WTC11 (cell line): Measurements from ENCODE around the gene TNKS2.

Experiments used
- AFF4 ChIP-seq: sonication (generic); formaldehyde crosslinking; IDR thresholded peaks from 2 replicates; pipeline ENCODE4 v1.8.1; 2023; ENCODE audit warnings: mild to moderate bottlenecking, missing genetic modification reagents, borderline replicate concordance
- CREB1 ChIP-seq: sonication (generic); formaldehyde crosslinking; IDR thresholded peaks from 2 replicates; pipeline ENCODE4 v1.8.0; 2023; ENCODE audit warnings: mild to moderate bottlenecking, missing genetic modification reagents
- CTCF ChIP-seq: fragments of 200-600 bp; IDR thresholded peaks from 2 replicates; pipeline ENCODE4 v1.8.0; 2022; ENCODE audit warnings: antibody characterized with exemption
- E2F4 ChIP-seq: sonication (generic); formaldehyde crosslinking; IDR thresholded peaks from 2 replicates; pipeline ENCODE4 v1.8.1; 2022; ENCODE audit warnings: low read depth, mild to moderate bottlenecking, moderate library complexity, missing genetic modification reagents, borderline replicate concordance
- IRF2 ChIP-seq: sonication (generic); formaldehyde crosslinking; IDR thresholded peaks from 2 replicates; pipeline ENCODE4 v1.8.0; 2022; ENCODE audit warnings: low read depth, missing genetic modification reagents, borderline replicate concordance
- PRDM15 ChIP-seq: sonication (generic); formaldehyde crosslinking; IDR thresholded peaks from 2 replicates; pipeline ENCODE4 v1.8.0; 2022; ENCODE audit warnings: missing genetic modification reagents
- USF2 ChIP-seq: sonication (generic); formaldehyde crosslinking; IDR thresholded peaks from 2 replicates; pipeline ENCODE4 v1.8.1; 2023; ENCODE audit warnings: mild to moderate bottlenecking, missing genetic modification reagents, moderate library complexity
- ZNF232 ChIP-seq: sonication (generic); formaldehyde crosslinking; IDR thresholded peaks from 2 replicates; pipeline ENCODE4 v1.8.0; 2022; ENCODE audit warnings: mild to moderate bottlenecking, missing genetic modification reagents
- ZNF281 ChIP-seq: sonication (generic); formaldehyde crosslinking; IDR thresholded peaks from 2 replicates; pipeline ENCODE4 v1.8.0; 2023; ENCODE audit warnings: mild to moderate bottlenecking, missing genetic modification reagents

- TF ChIP-seq PRDM15 (CRISPR knock-in tag) (no peak), AFF4 (CRISPR knock-in tag) (no peak), CTCF (no peak), IRF2 (no peak), E2F4 (CRISPR knock-in tag) (no peak), USF2 (CRISPR knock-in tag) (no peak), ZNF281 (CRISPR knock-in tag) (no peak), ZNF232 (CRISPR knock-in tag) (no peak), CREB1 (CRISPR knock-in tag) (no peak)
Measured at GRCh38 chr10:91880310-91880709, 82.1 kb downstream of the TNKS2 start.
